RWPE2 (cell line): ENCODE results near the gene PTTG1IP.

Source experiments
- ATAC-seq: fragments of 200-7000 bp; cut with Tn5 transposase; 3 replicates; pipeline ENCODE4 v1.9.1; 2021; ENCODE audit warnings: low read depth
- DNase-seq: peaks from one replicate; pipeline ENCODE4 v3.0.0-alpha.2; 2020; ENCODE audit warnings: low spot score
- H3K27ac ChIP-seq: fragments of 450-650 bp; 2 replicates; pipeline ENCODE4 v1.5.1; 2017; ENCODE audit warnings: mild to moderate bottlenecking; ENCODE audit not compliant: poor library complexity, severe bottlenecking
- H3K27me3 ChIP-seq: fragments of 250-450 bp; sonication (Bioruptor Pico); 2 replicates; pipeline ENCODE4 v1.5.1; 2021; ENCODE audit warnings: mild to moderate bottlenecking, moderate library complexity; ENCODE audit not compliant: insufficient read depth, poor library complexity, severe bottlenecking
- H3K36me3 ChIP-seq: fragments of 250-450 bp; sonication (Bioruptor Pico); 2 replicates; pipeline ENCODE4 v1.5.1; 2020; ENCODE audit warnings: low read depth, mild to moderate bottlenecking, moderate library complexity
- H3K4me1 ChIP-seq: fragments of 250-450 bp; sonication (Bioruptor Pico); 2 replicates; pipeline ENCODE4 v1.5.1; 2021; ENCODE audit warnings: mild to moderate bottlenecking, moderate library complexity; ENCODE audit not compliant: insufficient read depth, poor library complexity, severe bottlenecking
- H3K4me3 ChIP-seq: fragments of 250-450 bp; sonication (Bioruptor Pico); 2 replicates; pipeline ENCODE4 v1.5.1; 2021; ENCODE audit warnings: mild to moderate bottlenecking, moderate library complexity; ENCODE audit not compliant: severe bottlenecking
- H3K9me3 ChIP-seq: fragments of 250-450 bp; sonication (Bioruptor Pico); 2 replicates; pipeline ENCODE4 v1.5.1; 2021; ENCODE audit warnings: mild to moderate bottlenecking, moderate library complexity; ENCODE audit not compliant: severe bottlenecking
- TF ChIP-seq, protein P1 (sequence below): fragments of 450-650 bp; IDR thresholded peaks from one replicate; pipeline ENCODE4 v1.5.1; 2017; ENCODE audit warnings: mild to moderate bottlenecking, moderate library complexity; ENCODE audit not compliant: poor library complexity, severe bottlenecking

PTTG1IP gene

DNA sequence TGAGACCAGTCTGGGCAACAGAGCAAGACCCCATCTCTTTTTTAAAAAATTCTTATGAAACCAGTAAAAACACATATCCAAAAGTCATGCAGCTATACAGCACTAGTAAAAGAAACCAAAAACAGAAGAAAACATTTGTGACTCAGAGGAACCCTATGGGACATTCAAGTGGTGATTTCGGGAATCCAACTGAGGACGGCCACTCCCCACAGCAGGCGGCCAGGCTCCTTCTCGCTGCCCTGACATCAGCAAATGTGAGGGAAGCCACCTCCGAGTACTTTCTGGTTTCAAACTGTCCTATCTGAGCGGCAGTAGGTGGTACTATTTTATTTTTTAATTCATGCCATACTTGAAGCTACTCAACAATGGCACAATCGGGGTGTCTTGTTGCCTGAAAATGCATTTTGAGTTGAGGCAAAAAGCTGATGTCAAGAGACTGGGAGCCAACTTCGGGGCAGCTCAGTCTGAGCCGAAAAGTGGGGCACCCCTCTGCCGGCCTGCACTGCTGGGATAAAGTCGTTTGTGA, 58.9 kb downstream of the PTTG1IP start:
- TF ChIP-seq, protein P1, sequence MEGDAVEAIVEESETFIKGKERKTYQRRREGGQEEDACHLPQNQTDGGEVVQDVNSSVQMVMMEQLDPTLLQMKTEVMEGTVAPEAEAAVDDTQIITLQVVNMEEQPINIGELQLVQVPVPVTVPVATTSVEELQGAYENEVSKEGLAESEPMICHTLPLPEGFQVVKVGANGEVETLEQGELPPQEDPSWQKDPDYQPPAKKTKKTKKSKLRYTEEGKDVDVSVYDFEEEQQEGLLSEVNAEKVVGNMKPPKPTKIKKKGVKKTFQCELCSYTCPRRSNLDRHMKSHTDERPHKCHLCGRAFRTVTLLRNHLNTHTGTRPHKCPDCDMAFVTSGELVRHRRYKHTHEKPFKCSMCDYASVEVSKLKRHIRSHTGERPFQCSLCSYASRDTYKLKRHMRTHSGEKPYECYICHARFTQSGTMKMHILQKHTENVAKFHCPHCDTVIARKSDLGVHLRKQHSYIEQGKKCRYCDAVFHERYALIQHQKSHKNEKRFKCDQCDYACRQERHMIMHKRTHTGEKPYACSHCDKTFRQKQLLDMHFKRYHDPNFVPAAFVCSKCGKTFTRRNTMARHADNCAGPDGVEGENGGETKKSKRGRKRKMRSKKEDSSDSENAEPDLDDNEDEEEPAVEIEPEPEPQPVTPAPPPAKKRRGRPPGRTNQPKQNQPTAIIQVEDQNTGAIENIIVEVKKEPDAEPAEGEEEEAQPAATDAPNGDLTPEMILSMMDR = no peak
- H3K4me3 ChIP-seq = no peak overlapping the region
- H3K4me1 ChIP-seq = no peaks in the 10 kb centered on the region
- ATAC-seq (no peak), DNase-seq (no peak)
- H3K36me3 ChIP-seq = peaks cover 43% of the 10 kb centered on the region
- peaks cover 4% of the 10 kb centered on the region for H3K9me3 ChIP-seq
- H3K27ac ChIP-seq = no peak overlapping the region
- H3K27me3 ChIP-seq = no peaks in the 10 kb centered on the region

DNA sequence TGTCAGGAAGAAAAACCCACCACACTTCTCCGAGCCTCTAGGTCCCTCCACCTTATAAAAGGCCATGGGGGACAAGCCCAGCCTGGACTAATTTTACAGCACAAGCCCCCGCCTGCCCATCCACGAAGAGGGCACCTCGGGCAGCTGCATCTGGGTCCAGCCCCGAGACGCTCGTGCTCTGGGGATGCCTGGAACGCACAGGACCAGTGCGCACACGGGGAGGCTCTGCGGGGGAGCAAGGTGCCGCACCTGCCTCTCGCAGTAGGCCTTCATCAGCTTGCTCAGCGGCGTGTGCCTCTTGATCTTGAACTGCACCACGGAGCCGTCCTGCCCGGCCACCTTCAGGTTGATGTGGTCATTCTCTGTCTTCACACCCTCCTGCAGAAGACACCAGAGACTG, 59.8 kb downstream of the PTTG1IP start:
- no peak overlapping the region for H3K4me3 ChIP-seq
- no peak overlapping the region for H3K27ac ChIP-seq
- peaks cover 51% of the 10 kb centered on the region for H3K36me3 ChIP-seq
- no peaks in the 10 kb centered on the region for H3K27me3 ChIP-seq
- H3K4me1 ChIP-seq = no peaks in the 10 kb centered on the region
- no peak for DNase-seq
- no peak for ATAC-seq
- TF ChIP-seq, protein P1 = no peak
- H3K9me3 ChIP-seq = no peaks in the 10 kb centered on the region

DNA sequence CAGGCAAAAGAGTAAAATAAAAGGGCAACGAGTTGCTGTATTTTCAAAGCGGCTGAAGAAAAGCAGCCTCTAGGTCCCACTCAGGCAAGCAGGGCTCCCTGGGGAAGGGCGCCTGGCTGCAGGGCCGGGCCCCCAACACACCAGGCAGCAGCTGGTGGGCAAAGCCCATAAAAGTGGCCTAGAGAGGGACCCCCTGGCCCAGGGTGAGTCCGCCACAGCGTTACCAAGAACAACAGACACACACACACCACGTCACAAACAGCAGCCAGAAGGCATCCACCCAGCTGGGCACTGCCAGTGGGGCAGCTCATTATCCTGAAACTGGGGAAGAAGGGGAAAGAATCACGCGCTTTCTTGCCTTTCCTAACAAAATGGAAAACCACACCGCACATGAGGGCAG, 60.3 kb downstream of the PTTG1IP start:
- no peaks in the 10 kb centered on the region for H3K27me3 ChIP-seq
- H3K4me3 ChIP-seq = no peak overlapping the region
- H3K27ac ChIP-seq = no peak overlapping the region
- TF ChIP-seq, protein P1 = no peak
- DNase-seq (no peak), ATAC-seq (no peak)
- peaks cover 57% of the 10 kb centered on the region for H3K36me3 ChIP-seq
- H3K9me3 ChIP-seq = no peaks in the 10 kb centered on the region
- no peaks in the 10 kb centered on the region for H3K4me1 ChIP-seq

DNA sequence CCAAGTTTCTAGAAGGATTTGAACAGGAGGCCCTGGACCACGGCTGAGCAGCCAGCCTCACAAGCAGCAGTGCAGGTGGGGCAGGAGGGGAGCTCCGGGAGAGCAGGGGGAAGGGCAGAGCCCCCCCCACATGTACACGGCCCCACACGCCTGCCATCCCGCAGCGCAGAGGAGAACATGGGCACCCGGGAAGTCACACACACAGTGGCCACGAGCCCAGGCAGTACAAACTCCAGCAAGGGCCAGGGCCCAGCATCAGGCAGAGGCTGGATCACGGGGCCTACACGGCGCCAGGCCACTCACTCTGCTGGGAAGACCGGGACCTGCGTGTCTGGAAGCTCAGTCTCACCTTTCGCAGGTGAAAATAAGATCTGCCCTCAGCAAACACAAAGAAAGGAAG, 60.9 kb downstream of the PTTG1IP start:
- Histone ChIP-seq H3K27me3 (no peaks in the 10 kb centered on the region), H3K27ac (no peak overlapping the region), H3K9me3 (no peaks in the 10 kb centered on the region), H3K4me1 (no peaks in the 10 kb centered on the region), H3K36me3 (peaks cover 62% of the 10 kb centered on the region), H3K4me3 (no peak overlapping the region)
- ATAC-seq (no peak), DNase-seq (no peak)
- TF ChIP-seq, protein P1 = no peak

DNA sequence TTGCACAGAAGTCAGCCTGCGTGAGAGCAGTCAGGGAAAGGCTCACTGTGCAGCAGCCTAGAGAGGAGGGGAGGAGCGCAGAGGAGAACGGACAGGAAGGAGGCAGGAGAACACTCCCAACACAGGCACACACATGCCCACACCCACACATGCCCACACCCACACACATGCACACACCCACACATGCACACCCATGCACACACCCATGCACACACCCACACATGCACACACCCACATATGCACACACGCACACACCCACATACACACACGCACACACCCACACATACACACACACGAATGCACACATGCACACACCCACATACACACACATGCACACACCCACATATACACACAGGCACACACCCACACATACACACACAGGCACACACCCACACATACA, 62.7 kb downstream of the PTTG1IP start:
- DNase-seq (no peak), ATAC-seq (no peak)
- Histone ChIP-seq H3K36me3 (peaks cover 78% of the 10 kb centered on the region), H3K9me3 (no peaks in the 10 kb centered on the region), H3K27me3 (no peaks in the 10 kb centered on the region), H3K27ac (no peak overlapping the region), H3K4me3 (no peak overlapping the region), H3K4me1 (no peaks in the 10 kb centered on the region)
- TF ChIP-seq, protein P1 = no peak
